GM13976 (cell line): Measurements from ENCODE around the gene OR5AL1.
"Not testable (repeated sequence)": the region's sequence is repeated elsewhere in the genome, so short reads cannot be mapped to it uniquely, and the experiment has no call there.

Source experiments
- DNase-seq: peaks from one replicate; pipeline ENCODE4 v3.0.0; 2012; ENCODE audit warnings: low spot score
- in situ Hi-C: fragments of 300-500 bp; cut with MboI; formaldehyde crosslinking; loops from one replicate; pipeline ENCODE4 v1.12.0; 2022; ENCODE audit warnings: low sequenced_read_pairs, mixed read lengths, inconsistent platforms; ENCODE audit not compliant: unreplicated experiment
- TF ChIP-seq, protein P1 (sequence below): IDR thresholded peaks from 2 replicates; pipeline ENCODE4 v1.5.1; 2012; ENCODE audit warnings: borderline replicate concordance, mild to moderate bottlenecking; ENCODE audit not compliant: insufficient read depth; ENCODE audit errors: extremely low read depth, missing control alignments, control extremely low read depth

Gene OR5AL1

GRCh38 chr11:56412396-56412795 is at the start of gene OR5AL1:
TSS of gene OR5AL1 (plus strand) at chr11:56412696.
- in situ Hi-C loops, result no loop called here
- no peak for DNase-seq
- TF ChIP-seq, protein P1, sequence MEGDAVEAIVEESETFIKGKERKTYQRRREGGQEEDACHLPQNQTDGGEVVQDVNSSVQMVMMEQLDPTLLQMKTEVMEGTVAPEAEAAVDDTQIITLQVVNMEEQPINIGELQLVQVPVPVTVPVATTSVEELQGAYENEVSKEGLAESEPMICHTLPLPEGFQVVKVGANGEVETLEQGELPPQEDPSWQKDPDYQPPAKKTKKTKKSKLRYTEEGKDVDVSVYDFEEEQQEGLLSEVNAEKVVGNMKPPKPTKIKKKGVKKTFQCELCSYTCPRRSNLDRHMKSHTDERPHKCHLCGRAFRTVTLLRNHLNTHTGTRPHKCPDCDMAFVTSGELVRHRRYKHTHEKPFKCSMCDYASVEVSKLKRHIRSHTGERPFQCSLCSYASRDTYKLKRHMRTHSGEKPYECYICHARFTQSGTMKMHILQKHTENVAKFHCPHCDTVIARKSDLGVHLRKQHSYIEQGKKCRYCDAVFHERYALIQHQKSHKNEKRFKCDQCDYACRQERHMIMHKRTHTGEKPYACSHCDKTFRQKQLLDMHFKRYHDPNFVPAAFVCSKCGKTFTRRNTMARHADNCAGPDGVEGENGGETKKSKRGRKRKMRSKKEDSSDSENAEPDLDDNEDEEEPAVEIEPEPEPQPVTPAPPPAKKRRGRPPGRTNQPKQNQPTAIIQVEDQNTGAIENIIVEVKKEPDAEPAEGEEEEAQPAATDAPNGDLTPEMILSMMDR, result no peak

- in situ Hi-C loops, result no loop called here
- no peak for DNase-seq
- TF ChIP-seq, protein P1, result no peak
These were observed 37.2 kb upstream of the OR5AL1 start, which contains the start of gene OR8U1 for GRCh38 chr11:56375324-56375723. TSS of gene OR8U1 (plus strand) at chr11:56375624. CDS start at chr11:56375624, 0 bp downstream.

- in situ Hi-C loops, result no loop called here
- TF ChIP-seq, protein P1, result no peak
- DNase-seq, result no peak
These were observed 32.4 kb upstream of the OR5AL1 start for GRCh38 chr11:56380120-56380519.

GRCh38 chr11:56394381-56394780 is 18.1 kb upstream of the OR5AL1 start:
- in situ Hi-C loops, result no loop called here
- no peak for DNase-seq
- TF ChIP-seq, protein P1, result no peak

DNA sequence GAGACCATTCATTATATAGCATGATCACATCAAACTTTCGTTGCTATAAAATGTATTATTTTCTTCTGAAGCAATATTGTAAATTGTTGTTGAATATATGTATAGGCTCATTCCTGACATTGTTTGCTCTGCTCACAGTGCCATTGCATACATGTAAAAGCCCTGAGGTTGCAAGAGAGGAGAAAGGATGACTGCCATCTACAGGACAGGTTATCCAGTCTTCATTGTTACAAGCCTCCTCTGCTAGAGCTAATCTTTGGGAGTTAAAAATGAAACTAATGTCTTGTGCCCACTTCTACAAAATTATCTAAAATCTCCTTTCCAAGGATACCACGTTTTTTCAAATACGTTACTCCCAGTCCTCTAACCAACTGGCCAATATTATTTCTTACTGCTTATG is 16.4 kb upstream of the OR5AL1 start:
- in situ Hi-C loops, result no loop called here

DNA sequence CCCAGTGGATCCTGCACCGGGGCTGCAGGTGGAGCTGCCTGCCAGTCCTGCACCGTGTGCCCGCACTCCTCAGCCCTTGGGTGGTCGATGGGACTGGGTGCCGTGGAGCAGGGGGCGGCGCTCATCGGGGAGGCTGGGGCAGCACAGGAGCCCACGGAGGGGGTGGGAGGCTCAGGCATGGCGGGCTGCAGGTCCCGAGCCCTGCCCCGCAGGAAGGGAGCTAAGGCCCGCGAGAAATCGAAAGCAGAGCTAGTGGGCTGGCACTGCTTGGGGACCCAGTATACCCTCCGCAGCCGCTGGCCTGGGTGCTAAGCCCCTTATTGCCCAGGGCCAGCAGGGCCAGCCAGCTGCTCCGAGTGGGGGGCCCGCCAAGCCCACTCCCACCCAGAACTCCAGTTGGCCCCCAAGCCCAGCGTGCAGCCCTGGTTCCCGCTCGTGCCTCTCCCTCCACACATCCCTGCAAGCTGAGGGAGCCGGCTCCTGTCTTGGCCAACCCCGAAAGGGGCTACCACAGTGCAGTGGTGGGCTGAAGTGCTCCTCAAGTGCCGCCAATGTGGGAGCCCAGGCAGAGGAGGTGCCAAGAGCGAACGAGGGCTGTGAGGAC is 10.5 kb upstream of the OR5AL1 start:
- in situ Hi-C loops, DNase-seq: not testable (repeated sequence)

More for the DNA sequence above, 16.4 kb upstream of the OR5AL1 start:
- no peak for DNase-seq
- TF ChIP-seq, protein P1, result no peak

- TF ChIP-seq, protein P1, result no peak
- no peak for DNase-seq
- in situ Hi-C loops, result no loop called here
These were observed 8.1 kb upstream of the OR5AL1 start for GRCh38 chr11:56404393-56404792.
